ENCODE data around the gene ZNF396. TPM values are rescaled to one million over a fixed set of nuclear protein-coding genes. Genes with fewer than 3 reads are reported as not detected.
A peak's percentile ranks its signal among the peaks of the same experiment; 100 is the strongest.

The ZNF396 gene
- total RNA-seq, 4 donors from 2014 or later: 2.8 to 3.9 (median 3.1) TPM

- Histone ChIP-seq H3K4me3 (peak overlapping the region; percentile 64 to 94 (median 78)), H3K9me3 (no peaks in the 10 kb centered on the region), H3K27ac (peak overlapping the region; percentile 41 to 82 (median 76)), H3K4me1 (peaks cover 0 to 20% (median 2%) of the 10 kb centered on the region in 4 donors), H3K36me3 (peaks cover 0 to 11% (median 0%) of the 10 kb centered on the region in 3 donors), H3K27me3 (no peaks in the 10 kb centered on the region)
- no peak for DNase-seq (ENCODE audit: low spot score in 2 of 2)
- TF ChIP-seq EP300 (IDR thresholded peaks at IDR 0.05) (no peak), POLR2A (IDR thresholded peaks at IDR 0.05) (no peak), CTCF (IDR thresholded peaks at IDR 0.05) (no peak)
- 9 to 33% methylated on average over 13 of the region's 13 CpGs for WGBS, 2 donors
Observed at GRCh38 chr18:35376393-35376741, 770 bp downstream of the ZNF396 start.

- no peak overlapping the region for H3K4me3 ChIP-seq
- H3K27ac ChIP-seq: no peak overlapping the region
- 85 to 91% methylated on average over 4 of the region's 4 CpGs for WGBS, 2 donors
- peaks cover 0 to 16% (median 0%) of the 10 kb centered on the region in 3 donors for H3K36me3 ChIP-seq
- no peak for DNase-seq (ENCODE audit: low spot score in 2 of 2)
- H3K9me3 ChIP-seq: no peaks in the 10 kb centered on the region
- H3K4me1 ChIP-seq: peaks cover 0 to 20% (median 2%) of the 10 kb centered on the region in 4 donors
- no peaks in the 10 kb centered on the region for H3K27me3 ChIP-seq
- no peak for TF ChIP-seq POLR2A (IDR thresholded peaks at IDR 0.05)
Observed at GRCh38 chr18:35374708-35375107, 2.4 kb downstream of the ZNF396 start.

DNA sequence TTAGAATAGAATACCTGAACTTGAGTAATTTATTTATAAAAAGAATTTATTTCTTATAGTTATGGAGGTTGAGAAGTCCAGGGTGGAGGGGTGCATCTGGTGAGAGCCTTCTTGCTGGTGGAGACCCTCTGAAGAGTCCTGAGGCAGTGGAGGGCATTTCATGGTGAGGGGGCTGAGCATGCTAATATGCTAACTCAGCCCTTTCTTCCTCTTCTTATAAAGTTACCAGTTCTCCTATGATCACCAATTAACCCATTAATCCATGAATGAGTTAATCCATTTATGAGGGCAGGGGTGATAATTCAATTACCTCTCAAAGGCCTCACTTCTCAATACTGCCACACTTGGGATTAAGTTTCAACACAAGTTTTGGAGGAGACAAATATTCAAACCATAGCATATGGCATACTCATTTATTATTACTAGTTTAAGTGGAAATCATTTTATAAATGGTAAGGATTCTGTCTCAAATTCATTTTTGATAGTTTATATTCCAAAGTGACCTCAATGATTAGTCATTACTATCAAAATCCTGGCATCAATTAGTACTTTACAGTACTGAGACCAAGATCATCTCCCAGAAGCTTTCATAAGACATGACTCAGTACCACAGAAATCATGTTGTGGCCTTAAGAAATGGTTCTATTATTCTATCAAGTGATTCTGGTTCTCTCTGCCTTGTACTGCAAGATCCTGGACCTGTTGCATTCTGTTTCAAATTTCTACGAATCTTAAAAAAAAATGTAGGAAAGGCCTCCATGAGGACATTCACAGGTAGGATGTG is 5.5 kb downstream of the ZNF396 start:
- WGBS, 2 donors: 86 to 89% methylated on average over 1 of the region's 1 CpG
- H3K4me3 ChIP-seq: no peak overlapping the region
- H3K27me3 ChIP-seq: no peaks in the 10 kb centered on the region
- H3K36me3 ChIP-seq: peaks cover 0 to 25% (median 4%) of the 10 kb centered on the region in 3 donors
- H3K27ac ChIP-seq: no peak overlapping the region
- no peaks in the 10 kb centered on the region for H3K9me3 ChIP-seq
- DNase-seq (ENCODE audit: low spot score in 2 of 2): no peak
- TF ChIP-seq EP300 (IDR thresholded peaks at IDR 0.05): no peak
- peaks cover 0 to 8% (median 2%) of the 10 kb centered on the region in 4 donors for H3K4me1 ChIP-seq

DNA sequence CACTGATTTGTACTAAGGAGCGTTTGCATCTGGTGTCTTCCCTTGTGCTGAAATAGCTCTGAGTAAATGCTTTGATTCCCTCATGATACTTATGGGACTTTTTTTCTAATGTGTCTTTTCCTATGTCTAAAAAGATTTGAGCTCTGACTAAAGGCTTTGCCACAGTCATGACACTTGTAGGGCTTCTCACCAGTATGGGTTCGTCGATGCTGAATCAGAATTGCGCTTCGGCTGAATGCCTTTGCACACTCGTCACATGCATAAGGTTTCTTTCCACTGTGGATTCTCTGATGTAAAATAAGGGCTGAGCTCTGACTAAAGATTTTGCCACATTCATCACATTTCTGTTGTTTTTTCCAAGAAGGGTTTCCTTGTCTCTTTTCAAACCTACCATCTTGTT is 8.0 kb downstream of the ZNF396 start:
- no peak for TF ChIP-seq CTCF (IDR thresholded peaks at IDR 0.05)
- 87 to 93% methylated on average over 6 of the region's 6 CpGs for WGBS, 2 donors
- Histone ChIP-seq H3K4me1 (no peaks in the 10 kb centered on the region), H3K36me3 (peaks cover 0 to 24% (median 4%) of the 10 kb centered on the region in 3 donors), H3K9me3 (no peaks in the 10 kb centered on the region), H3K27me3 (no peaks in the 10 kb centered on the region), H3K4me3 (no peak overlapping the region), H3K27ac (no peak overlapping the region)
- no peak for DNase-seq (ENCODE audit: low spot score in 2 of 2)

GRCh38 chr18:35368595-35368994 is 8.5 kb downstream of the ZNF396 start:
- no peak overlapping the region for H3K4me3 ChIP-seq
- no peaks in the 10 kb centered on the region for H3K4me1 ChIP-seq
- DNase-seq (ENCODE audit: low spot score in 2 of 2): no peak
- no peak overlapping the region for H3K27ac ChIP-seq
- H3K27me3 ChIP-seq: no peaks in the 10 kb centered on the region
- peaks cover 0 to 19% (median 4%) of the 10 kb centered on the region in 3 donors for H3K36me3 ChIP-seq
- TF ChIP-seq CTCF (IDR thresholded peaks at IDR 0.05) (no peak), EP300 (IDR thresholded peaks at IDR 0.05) (no peak), POLR2A (IDR thresholded peaks at IDR 0.05) (no peak)
- H3K9me3 ChIP-seq: no peaks in the 10 kb centered on the region
- WGBS, 2 donors: 88 to 94% methylated on average over 6 of the region's 6 CpGs

- H3K4me1 ChIP-seq: no peaks in the 10 kb centered on the region
- no peaks in the 10 kb centered on the region for H3K9me3 ChIP-seq
- TF ChIP-seq EP300 (IDR thresholded peaks at IDR 0.05): no peak
- no peak for TF ChIP-seq CTCF (IDR thresholded peaks at IDR 0.05)
- no peak for TF ChIP-seq POLR2A (IDR thresholded peaks at IDR 0.05)
- no peak for DNase-seq (ENCODE audit: low spot score in 2 of 2)
- H3K27ac ChIP-seq: no peak overlapping the region
- no peak overlapping the region for H3K4me3 ChIP-seq
- no peaks in the 10 kb centered on the region for H3K27me3 ChIP-seq
- H3K36me3 ChIP-seq: no peaks in the 10 kb centered on the region
Observed at GRCh38 chr18:35362531-35362930, 14.6 kb downstream of the ZNF396 start.
